GM19324 (cell line): ENCODE results near the gene PARM1.
A peak's percentile ranks its signal among the peaks of the same experiment; 100 is the strongest.

ENCODE experiments used
- ATAC-seq: cut with Tn5 transposase; IDR thresholded peaks from one replicate; pipeline ENCODE4 v1.9.1; 2021; ENCODE audit warnings: mild to moderate bottlenecking, moderate library complexity; ENCODE audit not compliant: unreplicated experiment, low FRiP score

The PARM1 gene

GRCh38 chr4:74941123-74941522 lies 8.2 kb downstream of the PARM1 start:
- no peak for ATAC-seq

- ATAC-seq = no peak
Measured at GRCh38 chr4:74942251-74942917, 9.5 kb downstream of the PARM1 start.

- no peak for ATAC-seq
Measured at GRCh38 chr4:74942918-74943253, 10.0 kb downstream of the PARM1 start.

- no peak for ATAC-seq
Measured at GRCh38 chr4:74944354-74944793, 11.5 kb downstream of the PARM1 start.

- no peak for ATAC-seq
Measured at GRCh38 chr4:74946196-74946595, 13.3 kb downstream of the PARM1 start.

GRCh38 chr4:74947798-74948197 lies 14.9 kb downstream of the PARM1 start:
- ATAC-seq = no peak

- ATAC-seq = no peak
Measured at GRCh38 chr4:74948236-74948635, 15.3 kb downstream of the PARM1 start.

GRCh38 chr4:74950200-74950599 lies 17.3 kb downstream of the PARM1 start:
- ATAC-seq = no peak

GRCh38 chr4:74950882-74951281 lies 18.0 kb downstream of the PARM1 start:
- ATAC-seq = no peak

- no peak for ATAC-seq
Measured at GRCh38 chr4:74953647-74954046, 20.7 kb downstream of the PARM1 start.

GRCh38 chr4:74958881-74959280 lies 26.0 kb downstream of the PARM1 start:
- no peak for ATAC-seq

GRCh38 chr4:74961230-74961629 lies 28.3 kb downstream of the PARM1 start:
- ATAC-seq = no peak

- ATAC-seq = peak; percentile 61
Measured at GRCh38 chr4:74962584-74962983, 29.7 kb downstream of the PARM1 start.

GRCh38 chr4:74964311-74964710 lies 31.4 kb downstream of the PARM1 start:
- ATAC-seq = no peak

GRCh38 chr4:74967324-74967723 lies 34.4 kb downstream of the PARM1 start:
- no peak for ATAC-seq

- ATAC-seq = no peak
Measured at GRCh38 chr4:74968456-74969164, 35.7 kb downstream of the PARM1 start.

- no peak for ATAC-seq
Measured at GRCh38 chr4:74969507-74970474, 36.9 kb downstream of the PARM1 start.

GRCh38 chr4:74970577-74970976 lies 37.7 kb downstream of the PARM1 start:
- no peak for ATAC-seq

- no peak for ATAC-seq
Measured at GRCh38 chr4:74971862-74972261, 38.9 kb downstream of the PARM1 start.

- no peak for ATAC-seq
Measured at GRCh38 chr4:74975082-74975481, 42.2 kb downstream of the PARM1 start.
